ENCODE results near the gene TMA7B.

The TMA7B gene

GRCh38 chr22:40004836-40005235 is 44.6 kb downstream of the TMA7B start:
- DNase-seq: no peak

- DNase-seq: no peak
Observed at GRCh38 chr22:40006641-40007040, 46.4 kb downstream of the TMA7B start.

- no peak for DNase-seq
Observed at GRCh38 chr22:40007853-40008710, 47.9 kb downstream of the TMA7B start.

GRCh38 chr22:40008726-40009291 is 48.6 kb downstream of the TMA7B start:
- no peak for DNase-seq

- DNase-seq: no peak
Observed at GRCh38 chr22:40009292-40009774, 49.1 kb downstream of the TMA7B start.

- no peak for DNase-seq
Observed at GRCh38 chr22:40009951-40010671, 49.9 kb downstream of the TMA7B start.

GRCh38 chr22:40010746-40011145 is 50.5 kb downstream of the TMA7B start:
- no peak for DNase-seq
